NCI-H2196 treated with DMSO at 0.1 percent for 48 hours (cell line): ENCODE results near the gene CLPTM1L.
"Not testable (repeated sequence)": the region's sequence is repeated elsewhere in the genome, so short reads cannot be mapped to it uniquely, and the experiment has no call there.

Experiments used
- DNase-seq: peaks from one replicate; lab custom pipeline; 2025; ENCODE audit not compliant: unreplicated experiment; lab: John Stamatoyannopoulos, UW

CLPTM1L gene

DNA sequence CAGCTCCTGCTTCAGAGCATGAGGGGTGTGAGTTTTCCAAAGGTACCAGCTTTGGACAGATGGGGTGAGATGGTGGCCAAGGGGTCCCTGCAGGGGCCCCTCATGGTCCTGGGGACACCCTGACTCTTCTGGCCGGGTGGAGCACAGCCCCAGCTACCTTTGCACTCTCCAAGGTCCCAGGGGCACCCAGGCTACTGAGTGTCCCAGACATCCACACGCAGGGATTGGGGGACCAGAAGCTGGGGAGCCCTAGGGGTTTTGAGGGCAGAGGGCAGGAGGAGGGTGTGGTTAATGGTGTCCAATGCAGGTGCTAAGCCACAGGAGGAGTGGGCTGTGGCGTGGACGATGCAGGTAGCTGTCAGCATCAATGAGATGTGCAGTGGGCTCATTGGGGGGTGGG, 16.0 kb upstream of the CLPTM1L start:
- no peak for DNase-seq

DNA sequence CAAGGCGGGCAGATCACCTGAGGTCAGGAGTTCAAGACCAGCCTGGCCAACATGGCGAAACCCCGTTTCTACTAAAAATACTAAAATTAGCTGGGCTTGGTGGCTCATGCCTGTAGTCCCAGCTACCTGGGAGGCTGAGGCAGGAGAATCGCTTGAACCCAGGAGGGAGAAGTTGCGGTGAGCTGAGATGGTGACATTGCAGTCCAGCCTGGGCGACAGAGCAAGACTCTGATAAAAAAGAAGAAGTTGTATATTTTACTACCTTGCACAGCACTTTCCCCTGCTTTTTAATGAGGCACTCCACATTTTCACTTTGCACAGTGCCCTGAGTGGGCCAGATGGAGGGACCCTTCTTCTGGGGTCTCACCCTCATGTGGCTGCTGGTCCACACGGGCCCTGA, 15.5 kb upstream of the CLPTM1L start:
- not testable (repeated sequence) for DNase-seq

DNA sequence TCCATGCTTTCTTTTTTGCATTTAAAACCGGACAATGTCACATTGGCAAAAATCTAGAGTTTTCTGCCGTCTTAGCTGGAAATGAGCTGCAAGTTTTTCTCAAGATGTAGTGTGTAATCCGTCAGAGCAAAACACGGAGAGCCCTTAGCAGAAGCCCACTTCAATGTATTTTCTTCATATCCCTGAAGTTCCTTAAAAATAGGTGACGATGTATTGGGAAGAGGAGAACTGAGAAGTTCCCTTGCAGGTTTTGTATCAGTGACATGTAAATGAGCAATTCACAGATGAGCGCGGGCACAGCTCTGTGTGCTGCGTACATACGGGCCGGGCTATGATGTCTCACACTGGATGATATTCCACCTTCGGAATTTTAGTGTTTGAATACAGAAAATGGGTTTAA, 14.8 kb upstream of the CLPTM1L start:
- DNase-seq, result no peak

DNA sequence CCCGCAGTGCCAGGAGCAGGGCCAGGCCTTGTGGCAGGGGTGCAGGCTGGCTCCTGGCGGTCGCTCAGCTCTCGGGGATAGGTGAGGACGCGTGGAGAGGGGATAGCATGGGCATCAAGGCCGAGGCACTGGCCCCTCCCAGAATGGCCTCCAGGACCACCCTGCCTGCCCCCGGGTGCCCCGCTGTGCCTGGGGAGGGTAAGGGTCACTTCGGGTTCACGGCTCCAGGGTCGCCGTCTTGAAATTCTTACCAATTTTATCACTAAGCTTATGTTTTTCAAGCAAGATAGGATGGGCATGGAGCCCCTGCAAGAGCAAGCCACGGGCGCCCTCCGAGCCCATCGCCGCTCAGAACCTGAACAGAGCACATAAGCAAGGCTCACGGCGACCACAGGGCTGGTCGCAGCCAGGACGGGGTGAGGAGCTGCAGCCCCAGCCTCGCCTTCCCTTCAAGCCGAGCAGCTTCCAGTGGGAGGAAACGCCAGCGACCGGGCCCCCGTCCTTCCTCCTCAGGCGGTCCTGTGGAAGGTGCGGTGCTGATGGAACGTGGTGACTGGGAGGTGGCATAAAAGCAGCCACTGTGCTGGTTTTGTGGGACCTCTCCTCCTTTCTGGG, 14.2 kb upstream of the CLPTM1L start:
- DNase-seq, result no peak

DNA sequence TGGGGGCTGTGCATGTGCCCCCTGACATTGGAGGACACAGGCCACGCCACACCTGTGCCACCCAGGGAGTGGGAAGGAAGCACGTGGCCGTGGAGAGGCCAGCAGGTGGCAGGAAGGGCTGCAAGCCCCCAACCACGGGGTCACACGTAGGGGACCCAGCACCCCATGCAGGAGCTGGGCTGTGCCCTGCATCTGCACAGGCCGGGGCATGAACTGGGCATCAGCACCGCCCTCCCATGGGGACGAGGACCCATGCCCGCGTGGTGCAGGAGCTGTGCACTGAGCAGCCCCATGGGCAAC, 13.8 kb upstream of the CLPTM1L start:
- DNase-seq, result no peak

DNA sequence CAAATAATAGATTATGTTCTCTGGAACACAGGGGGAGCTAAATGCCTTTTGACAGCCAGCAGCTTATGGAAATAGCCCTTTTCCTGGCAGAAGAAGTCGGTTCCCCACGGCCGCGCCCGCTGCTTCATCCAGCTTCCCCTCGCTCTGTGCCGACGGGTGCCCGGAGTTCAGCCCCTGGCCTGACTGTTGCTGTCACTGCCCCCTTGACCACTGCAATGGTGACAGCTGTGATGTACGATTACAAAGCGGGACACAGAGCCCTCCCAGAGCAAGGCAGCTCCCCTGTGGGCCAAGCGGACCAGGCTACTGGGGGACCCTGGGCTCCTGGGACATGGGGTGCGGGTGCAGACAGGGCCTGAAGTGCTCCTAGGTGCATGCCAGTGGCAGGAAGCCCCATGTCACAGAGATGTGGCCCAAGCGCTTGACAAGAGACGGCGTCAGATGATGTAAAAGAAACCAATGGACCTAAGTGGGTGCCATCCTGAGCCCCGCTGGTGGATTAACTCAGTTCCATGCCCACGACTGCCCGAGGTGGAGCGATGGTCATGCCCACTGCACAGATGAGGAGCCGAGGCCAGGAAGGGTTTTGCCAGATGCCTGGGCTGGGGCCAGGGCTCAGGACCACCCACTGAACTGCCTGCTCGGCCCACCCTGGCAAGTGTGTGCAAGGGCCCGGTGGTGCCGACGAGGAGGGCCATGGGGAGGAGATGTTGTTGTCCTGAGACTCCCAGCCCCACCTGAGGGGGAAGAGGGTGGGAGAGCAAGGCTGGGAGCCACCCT, 13.2 kb upstream of the CLPTM1L start:
- DNase-seq, result no peak

DNA sequence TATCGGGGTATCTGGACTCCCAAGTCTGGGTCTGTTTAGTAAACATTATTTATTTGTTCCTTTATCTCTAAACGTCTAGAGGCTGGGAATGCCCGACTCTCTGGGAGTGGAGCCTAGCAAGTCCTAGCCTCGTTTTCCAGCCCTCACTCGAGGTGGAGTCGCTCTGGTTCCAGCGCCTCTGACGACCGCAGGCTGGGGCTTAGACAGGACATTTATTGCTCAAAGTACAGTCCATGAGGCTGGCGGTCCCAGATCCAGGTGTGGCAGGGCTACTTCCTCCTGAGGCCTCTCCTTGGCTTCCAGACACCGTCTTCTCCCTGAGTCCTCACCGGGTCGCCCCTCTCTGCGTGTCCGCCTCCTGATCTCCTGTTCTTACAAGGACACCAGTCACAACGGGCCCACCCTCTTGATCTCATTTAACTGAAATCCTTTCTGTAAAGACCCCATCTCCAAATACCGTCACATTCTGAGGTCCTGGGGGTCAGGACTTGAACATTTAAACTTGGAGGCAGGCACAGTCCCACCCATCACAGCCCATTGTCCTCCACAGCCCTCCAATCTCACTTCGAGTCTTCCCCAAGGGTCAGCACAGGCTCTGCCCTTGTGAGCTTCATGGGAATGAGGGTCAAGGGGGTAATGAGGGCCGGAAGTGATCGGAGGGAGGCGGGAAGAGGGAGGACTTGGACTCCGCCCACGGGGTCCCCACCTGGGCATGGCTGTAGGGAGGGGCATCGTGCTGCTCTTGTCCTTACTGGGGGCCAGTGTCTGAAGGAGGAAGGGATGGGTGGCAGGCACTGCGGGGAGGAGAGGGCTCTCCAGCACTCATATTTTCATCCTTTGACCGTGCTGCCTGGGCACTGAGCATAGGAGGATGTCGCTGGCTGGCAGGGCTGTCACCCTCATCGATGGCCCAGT, 12.2 kb upstream of the CLPTM1L start:
- no peak for DNase-seq

DNA sequence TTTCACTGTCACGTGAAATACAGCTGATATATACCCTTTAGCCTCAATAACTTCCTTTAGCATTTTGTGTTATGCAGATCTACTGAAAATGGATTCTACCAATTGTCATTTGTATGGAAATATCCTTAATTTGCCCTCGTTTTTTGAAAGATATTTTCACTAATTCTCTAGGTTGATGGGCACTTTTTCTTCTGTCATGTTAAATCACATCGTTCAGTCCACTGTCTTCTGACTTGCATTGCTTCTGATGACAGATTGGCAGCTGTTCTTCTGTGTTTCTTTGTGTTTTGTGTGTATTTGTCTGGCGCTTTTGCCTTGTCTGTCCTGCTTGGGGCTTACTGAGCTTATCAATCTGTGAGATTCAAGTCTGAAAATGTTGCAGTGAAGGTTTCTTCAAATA, 9.7 kb upstream of the CLPTM1L start:
- no peak for DNase-seq

DNA sequence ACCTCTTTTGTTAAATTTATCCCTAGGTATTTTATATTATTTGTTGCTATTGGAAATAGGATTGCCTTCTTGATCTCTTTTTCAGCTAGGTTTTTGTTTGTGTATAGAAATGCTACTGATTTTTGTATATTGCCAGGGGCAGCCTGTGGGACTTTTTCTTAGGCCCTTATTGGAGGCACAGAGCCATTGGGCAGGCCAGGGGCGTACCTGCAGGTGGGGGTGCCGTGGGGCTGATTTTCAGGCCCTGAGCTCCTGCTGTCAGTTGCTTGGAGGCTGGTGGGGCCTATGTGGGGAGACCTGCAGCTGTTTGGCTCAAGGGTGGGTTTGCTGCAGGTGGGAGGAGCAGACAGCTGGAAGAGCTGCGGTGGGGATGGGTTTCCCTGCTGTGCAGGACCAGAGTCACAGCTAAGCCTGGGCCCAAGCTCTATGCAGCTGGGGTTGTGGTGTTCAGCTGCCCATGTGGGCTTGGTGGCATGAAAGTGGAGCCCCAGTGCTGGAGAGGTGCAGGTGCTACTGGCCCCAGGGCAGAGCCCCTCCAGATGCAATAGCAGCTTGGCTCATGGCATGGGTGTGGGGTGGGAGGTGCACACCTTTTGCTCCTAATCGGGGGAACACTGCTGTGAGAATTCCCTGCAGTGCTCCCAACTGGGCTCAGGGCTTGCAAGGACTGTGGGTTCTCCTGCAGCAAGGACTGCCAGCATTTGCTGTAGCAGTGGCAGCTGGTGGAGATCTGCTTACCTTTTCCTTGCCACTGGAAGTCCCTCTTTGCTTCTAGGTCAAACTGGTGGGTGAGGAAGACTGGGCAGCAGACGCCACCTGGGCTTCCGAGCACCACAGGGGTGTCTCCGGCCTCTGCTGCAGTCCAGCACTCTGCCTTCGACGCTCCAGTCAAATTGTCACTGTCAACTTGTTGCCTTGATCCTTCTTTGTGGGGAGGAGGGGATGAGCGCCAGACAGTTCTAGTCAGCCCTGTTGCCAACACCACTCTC, 7.6 kb upstream of the CLPTM1L start:
- DNase-seq, result no peak

DNA sequence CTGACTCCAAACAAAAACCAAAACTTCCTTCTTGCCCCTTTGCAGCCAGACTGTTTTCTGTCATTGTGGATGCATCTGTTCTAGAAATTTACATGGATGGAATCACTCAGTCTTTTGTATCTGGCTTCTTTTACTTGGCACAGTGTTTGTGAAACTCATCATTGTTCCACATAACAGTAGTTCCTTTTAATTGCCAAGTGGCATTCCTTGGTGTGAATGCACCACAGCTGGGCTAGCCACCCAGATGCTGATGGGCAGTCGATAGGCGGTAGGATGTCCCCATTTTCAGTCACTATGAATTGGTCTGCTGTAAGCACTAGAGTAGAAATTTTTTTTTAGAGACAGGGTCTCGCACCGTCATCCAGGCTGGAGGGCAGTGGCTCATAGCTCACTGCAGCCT, 6.3 kb upstream of the CLPTM1L start:
- DNase-seq, result no peak

DNA sequence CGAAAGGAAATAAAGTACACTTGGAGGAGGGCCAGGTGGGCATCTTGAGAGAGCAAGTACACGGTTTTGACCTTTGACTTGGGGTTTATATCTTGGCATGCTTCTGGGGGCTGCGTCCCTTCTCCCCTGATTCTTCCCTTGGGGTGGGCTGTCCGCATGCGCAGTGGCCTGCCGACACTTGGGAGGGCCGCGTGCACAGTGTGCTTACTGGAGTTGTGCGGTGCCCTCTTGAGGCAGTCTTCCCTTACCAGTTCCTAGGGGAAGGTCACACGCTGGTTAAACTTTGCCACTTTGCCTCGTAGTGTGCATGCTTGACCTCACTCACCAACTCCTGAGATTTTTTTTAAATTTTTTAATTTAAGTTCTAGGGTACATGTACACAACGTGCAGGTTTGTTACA, 4.3 kb upstream of the CLPTM1L start:
- no peak for DNase-seq

DNA sequence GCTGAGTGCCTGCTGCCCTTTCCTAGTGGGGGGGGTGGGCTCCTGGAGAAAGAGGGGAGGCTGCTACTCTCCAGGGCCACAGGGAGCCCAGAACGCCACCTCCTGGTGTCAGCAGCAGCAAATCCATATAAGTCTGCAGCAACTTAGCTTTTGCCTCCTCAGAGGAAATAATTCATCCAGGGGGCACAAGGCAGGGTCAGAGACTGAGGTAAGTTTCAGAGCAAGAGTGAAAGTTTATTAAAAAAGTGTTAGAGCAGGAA, 4.0 kb upstream of the CLPTM1L start:
- no peak for DNase-seq

DNA sequence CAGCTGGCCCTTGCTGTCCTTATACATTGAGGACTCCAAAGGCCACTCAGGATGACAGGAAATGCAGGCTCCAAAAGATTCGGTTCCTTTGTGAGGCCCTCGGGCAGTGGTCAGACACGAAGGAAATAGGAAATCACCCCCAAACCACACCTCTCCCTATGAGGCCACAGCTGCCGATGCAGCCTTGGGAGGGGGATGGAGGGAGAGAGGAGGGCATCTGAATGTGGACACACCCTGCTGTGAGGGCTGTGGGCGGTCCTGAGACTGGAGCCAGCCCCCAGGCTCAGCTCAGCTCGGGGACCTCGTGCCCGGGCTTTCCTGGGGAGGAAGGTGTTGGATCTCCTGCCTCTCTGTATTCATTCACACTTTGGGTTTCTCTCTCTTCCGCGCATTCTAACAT, 2.7 kb upstream of the CLPTM1L start:
- no peak for DNase-seq

DNA sequence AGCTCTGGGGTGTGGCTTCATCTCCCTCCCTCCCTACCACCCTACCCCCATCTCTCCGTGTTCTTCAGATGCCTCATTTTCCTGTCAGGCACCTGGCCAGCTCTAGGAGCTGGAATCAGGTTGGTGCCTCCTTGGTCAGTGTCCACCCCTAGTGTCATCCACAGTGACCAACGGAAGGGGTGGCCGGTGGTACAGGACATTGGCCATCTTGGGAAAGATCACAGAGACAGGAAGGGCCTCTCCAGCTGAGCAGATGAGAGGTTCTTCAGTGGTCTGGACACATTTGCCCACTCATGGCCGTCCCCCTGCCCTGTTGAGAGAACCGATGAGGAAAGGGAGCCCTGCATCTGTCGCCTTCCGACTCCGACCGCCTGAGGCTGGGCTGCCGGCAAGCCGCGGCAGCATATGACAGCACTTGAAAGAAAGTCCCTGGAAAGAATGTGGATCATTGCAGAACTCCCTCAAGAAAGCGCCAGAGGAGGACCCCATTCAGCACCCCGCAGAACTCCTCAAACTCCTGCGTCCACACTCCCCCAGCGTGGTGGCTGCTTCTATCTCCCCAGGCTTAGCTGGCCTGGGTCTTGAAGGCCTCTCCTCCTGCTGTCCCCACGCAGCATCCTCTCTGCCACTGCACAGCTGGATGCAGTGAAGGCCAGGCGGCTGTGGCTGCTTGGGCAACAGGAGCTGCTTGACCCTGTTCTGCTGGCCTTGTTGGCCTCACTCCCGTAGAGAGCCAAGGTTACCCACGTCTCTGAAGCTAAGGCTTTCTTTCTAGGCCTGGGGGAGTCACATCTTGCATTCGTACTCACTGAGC, 1.9 kb upstream of the CLPTM1L start:
- no peak for DNase-seq

DNA sequence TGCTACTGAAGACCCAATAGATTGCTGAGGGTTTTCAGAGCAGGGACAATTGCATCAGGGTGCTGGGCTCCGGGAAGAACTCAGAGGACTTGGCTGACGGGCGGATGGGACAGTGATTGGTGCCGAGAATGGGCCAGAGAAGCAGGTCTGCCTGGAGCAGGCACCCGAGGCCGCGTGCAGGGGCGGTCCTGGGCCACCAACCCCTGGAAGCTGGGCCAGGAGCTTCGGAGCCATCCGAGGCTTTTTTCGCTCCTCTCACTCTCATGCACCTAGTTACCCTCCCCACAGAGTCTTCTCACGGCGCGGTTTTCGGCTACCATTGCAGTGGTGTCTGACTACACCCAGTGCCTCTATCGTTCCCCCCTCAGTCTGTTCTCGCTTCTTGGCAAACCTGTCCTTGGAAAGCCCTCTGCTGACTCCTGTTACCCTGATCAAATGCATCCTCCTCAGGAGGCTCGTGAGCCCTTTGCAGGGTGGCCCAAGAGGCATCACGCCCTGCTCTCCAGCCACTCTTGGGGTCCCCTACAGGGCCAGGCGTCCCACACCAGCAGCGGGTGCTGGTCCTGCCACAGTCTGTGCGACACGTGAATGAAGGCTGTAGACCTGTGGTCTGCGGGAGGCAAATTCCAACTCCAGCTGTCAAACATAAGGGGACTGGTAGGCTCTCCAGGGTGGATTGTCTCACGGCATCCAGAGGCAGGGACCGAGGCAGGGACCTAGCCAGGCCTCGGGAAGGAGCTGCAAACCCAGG, 1.2 kb upstream of the CLPTM1L start:
- no peak for DNase-seq

DNA sequence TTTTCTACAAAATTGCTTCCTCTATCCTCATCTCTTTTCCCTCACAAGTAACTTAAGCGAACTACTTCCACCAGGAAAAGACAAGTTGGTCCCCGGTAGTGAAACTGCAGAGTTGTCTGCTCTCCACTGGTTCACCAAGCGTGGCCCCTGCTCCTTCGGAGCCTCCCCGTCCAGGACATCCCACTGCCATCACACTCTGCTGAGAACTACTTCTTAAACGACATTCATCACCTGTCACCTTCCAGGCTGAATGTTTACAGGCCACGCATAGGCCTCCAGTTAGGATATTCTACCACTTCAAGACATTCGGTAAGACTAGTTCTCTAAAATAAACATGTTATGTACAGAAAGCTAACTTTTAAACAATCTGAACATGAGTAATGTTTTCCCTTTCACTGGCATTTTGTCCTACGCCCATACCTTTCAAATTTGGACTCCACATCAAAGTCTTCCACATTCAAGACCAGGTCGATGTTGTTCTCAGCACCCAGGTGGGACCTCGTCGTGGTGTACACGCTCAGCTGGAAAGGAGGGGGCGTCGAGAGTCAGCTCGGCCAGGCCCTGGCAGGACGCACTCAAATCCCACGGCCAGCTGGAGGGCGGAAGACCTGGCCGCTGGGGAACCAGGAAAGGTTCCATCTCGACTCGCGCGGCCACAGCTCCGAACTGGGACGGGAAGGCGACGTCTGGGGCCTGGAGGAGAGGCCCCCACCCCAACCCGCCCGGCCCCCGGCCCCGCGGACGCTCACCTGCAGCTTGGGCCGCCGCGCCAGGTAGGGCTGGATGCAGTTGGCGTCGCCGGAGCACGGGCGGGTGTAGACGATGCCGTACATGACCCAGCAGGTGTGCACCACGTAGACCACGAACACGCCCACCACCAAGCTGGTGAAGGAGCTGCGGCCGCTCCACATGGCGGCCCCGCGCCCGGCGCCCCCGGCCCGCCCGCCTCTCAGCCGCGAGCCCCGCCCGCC, 683 bp downstream of the CLPTM1L start:
- no peak for DNase-seq

DNA sequence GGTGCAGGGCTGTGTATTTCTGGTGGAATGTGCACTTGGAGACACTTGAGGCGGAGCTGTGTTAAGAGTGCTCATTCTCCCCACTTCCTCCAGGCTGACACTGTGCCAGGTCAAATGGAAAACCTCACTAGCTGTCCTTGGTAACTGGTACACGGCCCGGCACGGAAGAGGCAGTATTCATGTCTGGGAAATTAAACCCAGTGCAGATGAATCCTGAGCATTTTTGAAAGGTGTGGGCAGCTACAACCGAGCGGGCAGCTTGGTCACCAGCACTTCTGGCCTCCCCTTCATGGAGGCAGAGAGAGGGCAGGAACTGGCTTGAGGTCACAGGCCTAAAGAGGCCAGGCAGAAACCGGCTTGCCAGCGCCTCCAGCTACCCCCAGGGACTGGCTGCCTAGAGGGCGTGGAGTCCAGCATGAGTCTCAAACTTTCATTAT, 1.6 kb downstream of the CLPTM1L start:
- no peak for DNase-seq

DNA sequence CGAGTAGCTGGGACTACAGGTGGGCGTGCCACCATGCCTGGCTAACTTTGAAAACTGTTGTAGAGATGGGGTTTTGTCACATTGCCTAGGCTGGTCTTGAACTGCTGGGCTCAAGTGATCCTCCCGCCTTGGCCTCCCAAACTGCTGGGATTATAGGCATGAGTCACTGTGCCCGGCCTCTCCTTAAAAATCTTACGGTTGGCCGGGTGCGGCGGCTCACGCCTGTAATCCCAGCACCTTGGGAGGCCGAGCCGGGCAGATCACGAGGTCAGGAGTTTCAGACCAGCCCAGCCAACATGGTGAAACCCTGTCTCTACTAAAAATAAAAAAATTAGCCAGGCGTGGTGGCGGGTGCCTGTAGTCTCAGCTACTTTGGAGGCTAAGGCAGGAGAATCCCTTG, 2.2 kb downstream of the CLPTM1L start:
- not testable (repeated sequence) for DNase-seq
